GM18873 (cell line): ENCODE results near the gene NDOR1.

Experiments
- ATAC-seq: cut with Tn5 transposase; IDR thresholded peaks from one replicate; pipeline ENCODE4 v1.9.1; 2021; ENCODE audit warnings: mild to moderate bottlenecking, moderate library complexity, moderate number of reproducible peaks; ENCODE audit not compliant: unreplicated experiment, low FRiP score

NDOR1 gene

DNA sequence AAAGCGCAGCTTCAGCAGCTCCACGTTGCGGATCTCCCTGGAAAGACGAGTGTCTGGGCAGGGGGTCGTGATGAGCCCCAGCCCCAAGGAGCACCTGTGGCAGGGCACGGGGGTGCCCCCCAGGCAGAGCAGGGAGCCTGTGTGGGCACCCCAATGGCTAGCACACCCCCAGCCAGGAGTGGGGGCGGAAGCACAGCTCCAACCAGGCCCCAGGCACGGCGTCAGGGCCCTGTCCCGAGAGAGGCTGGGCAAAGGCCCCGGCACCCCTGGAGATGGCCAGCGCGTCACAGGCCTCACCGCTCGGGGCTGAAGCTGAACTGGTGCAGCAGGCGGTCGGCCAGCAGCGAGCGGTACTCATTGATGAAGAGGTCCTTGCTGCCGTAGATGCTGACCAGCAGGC is 25.0 kb upstream of the NDOR1 start:
- ATAC-seq: no peak

DNA sequence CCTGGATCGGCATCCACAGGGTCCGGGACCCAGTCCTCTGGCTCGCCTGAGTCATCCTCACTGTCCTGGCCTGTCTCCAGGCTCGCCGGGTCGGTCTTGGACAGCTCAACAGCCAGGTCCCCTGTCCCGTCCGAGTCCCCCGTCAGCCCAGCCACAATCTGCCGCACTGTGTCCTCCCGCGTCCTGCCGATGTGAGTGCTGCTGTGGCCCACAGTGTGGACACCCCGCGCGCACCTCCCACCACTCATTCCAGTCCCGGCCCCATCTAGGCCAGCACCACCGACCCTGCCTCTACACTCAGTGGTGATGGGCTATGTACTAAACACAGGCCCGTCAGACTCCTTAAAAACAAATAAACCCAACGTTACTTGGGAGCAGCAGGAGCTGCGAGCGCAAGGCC is 23.8 kb upstream of the NDOR1 start:
- no peak for ATAC-seq

DNA sequence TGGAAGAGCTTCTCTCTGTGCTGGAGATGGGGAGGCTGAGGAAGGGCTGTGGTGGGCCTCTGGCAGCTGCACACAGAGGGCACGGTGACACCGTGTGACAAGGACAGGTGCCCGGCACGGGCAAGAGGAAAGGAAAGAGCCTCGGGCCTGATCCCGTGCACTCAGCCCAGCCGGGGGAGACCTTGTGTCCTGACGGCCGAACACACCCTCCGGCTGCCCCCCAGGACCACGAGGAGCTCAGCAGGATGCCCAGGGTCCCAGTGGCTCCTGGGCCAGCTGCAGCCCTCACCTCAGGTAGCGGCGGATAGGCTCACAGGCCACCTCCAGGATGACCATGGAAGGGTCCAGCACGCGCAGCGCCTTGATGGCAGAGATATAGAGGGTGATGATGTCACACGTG is 22.7 kb upstream of the NDOR1 start:
- ATAC-seq: no peak

DNA sequence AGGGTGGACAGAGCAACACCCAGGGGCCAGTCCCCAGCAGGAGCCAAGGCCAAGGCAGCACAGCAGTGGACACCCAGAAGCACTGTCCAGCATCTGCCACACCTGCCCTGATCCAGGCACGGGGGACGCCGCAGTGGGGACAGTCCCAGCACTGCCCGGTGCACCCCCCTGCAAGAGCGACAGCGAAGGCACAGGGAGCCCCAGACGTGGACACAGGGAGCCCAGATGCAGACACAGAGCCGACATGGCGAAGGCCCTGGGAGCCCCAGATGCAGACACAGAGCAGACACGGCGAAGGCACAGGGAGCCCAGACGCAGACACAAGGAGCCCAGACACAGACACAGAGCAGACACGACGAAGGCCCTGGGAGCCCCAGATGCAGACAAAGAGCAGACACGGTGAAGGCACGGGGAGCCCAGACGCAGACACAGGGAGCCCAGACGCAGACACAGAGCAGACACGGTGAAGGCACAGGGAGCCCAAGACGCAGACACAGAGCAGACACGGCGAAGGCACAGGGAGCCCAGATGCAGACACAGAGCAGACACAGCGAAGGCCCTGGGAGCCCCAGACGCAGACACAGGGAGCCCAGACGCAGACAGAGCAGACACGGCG is 21.4 kb upstream of the NDOR1 start:
- no peak for ATAC-seq

DNA sequence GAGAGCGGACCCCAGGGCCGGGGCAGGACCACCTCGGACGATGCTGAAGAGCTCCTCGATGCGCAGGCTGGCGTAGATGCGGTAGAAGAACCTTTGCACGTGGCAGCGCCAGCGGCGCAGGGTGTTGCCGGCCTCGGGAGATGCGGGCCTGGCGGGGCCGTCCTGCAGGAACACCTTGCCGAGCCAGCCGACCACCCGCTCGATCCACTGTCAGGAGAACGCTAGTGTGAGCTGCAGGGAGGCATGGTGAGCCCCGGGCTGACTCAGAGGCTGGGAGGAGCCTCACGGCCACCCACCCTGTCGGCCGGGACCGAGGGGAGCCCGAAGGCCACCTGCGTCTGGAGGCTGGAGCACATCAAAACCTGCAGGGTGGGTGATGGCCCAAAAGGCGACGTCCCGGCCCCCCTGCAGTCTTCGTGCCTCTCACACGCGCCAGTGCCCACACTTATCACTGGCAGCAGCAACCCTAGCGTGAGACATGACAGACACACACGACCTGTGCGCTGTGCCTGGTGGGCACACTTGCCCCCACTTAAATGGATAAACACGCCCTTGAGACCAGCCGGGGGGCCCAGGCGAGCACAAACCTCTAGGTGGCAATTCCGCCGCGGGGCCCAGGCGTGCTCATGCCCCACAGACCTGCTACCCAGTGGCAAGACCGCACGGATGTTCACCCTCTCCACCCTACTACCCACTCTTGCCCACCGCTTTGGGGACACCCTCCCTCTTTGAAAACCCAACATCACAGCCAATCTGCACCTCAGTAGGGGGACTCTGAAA is 20.4 kb upstream of the NDOR1 start:
- no peak for ATAC-seq

DNA sequence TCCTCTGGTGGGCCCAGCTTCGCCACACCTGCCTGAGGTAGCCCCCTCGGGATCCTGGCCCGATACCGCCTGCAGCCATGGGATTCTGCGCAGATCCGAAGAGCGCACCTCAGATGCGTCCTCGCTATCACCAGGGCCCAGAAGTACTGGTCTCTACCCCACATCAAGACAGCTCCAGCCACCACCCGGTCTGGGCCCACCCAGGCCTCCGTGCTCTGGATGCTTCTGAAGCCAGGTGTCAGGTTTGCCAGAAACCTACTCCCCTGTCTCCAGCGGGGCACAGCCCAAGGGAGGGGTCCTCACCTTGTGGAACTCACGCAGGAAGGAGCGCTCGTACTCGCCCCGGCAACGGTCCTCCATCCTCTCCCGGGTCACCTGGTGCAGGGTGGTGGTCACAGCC is 19.6 kb upstream of the NDOR1 start:
- ATAC-seq: no peak

DNA sequence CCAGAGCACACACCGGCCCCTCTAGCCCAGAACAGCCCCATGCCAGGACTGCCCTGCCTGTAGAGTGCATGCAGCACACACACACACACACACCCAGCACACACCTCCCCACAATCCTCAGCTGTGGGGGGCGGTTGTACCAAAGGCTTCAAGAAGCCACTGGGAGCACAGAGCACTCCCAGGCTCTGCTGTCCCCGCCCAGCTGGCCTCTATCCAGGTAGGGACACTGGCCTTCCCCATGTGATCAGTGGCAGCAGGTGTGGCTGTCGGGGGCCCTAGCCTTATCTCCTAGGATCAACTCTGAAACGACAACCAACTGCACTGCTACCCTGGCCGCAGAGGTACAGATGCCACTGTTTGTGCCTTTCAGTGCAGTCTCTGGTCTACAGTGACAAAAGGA is 19.1 kb upstream of the NDOR1 start:
- no peak for ATAC-seq

DNA sequence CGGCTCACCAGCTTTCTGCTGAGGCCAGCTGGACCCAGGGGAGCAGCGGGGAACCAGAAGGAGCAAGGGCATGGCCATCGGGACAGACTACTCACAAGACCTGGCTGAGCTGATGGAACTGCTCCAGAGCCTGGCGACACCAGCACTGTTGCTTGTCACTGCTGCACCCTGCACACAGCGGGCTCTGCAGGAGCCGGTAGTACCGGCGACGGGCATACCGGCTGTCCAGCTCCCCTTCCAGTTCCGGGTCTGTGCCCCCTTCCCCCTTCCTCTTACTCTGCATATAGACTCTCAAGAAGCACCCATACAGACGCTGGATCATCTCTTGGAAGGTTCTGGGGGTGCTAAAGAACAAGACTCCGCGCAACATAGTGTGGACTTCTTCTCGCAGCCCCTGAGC is 18.1 kb upstream of the NDOR1 start:
- no peak for ATAC-seq

DNA sequence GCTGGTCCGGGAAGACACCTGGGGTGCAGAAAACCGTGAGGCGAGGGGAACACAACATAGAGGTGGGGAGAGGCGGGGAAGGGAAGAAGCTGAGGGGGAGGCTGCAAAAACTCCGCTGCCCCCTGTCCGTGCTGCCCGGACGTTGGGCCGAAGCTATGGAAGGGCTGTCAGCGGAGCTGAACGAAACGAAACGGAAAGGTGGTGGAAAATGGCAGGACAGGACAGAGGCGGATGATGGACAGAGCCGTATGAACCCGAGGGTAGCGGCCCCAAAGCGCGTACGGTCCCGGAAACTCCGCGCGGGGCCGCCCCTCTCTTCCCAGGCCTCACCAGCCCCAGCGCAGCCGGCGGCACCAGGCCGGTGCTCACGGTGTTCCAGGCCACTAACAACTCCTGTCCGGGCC is 17.4 kb upstream of the NDOR1 start:
- ATAC-seq: no peak

DNA sequence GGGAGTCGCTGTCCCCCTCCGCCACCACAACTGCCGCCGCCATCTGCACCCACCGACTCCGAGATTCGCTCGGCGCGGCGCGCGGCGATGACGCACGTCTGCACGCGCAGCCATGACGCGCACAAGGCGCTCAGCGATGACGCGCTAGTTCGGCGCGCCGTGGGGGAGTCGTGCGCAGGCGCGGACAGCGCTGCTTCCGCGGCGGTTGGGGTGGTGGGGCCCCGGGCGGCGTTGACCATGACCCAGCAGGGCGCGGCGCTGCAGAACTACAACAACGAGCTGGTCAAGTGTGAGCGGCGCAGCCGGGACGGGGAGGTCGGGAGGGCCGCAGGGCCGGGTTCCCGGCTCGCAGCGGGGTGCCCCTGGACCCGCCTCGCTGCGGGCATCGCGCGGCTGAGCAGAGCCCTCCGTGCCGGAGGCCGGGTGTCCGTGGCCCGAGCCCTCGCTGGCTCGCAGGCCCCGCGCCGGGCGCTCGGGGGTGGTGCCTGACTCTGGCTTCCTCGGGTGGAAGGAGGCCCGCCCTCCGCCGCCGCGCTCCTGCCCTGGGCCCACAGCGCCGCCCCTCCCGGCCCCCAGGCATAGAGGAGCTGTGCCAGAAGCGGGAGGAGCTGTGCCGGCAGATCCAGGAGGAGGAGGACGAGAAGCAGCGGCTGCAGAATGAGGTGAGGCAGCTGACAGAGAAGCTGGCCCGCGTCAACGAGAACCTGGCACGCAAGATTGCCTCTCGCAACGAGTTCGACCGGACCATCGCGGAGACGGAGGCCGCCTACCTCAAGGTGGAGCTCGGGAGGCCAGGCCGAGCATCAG is 16.8 kb upstream of the NDOR1 start, which contains the start of the genes ANAPC2 and SSNA1:
TSS of gene ANAPC2 (minus strand) at position 71 of the 807 bp plus-strand sequence. CDS start at position 43, 28 bp downstream.
TSS of gene SSNA1 (plus strand) at position 187 of the 807 bp plus-strand sequence. CDS start at position 238, 51 bp downstream.
- peak; percentile 61 for ATAC-seq

DNA sequence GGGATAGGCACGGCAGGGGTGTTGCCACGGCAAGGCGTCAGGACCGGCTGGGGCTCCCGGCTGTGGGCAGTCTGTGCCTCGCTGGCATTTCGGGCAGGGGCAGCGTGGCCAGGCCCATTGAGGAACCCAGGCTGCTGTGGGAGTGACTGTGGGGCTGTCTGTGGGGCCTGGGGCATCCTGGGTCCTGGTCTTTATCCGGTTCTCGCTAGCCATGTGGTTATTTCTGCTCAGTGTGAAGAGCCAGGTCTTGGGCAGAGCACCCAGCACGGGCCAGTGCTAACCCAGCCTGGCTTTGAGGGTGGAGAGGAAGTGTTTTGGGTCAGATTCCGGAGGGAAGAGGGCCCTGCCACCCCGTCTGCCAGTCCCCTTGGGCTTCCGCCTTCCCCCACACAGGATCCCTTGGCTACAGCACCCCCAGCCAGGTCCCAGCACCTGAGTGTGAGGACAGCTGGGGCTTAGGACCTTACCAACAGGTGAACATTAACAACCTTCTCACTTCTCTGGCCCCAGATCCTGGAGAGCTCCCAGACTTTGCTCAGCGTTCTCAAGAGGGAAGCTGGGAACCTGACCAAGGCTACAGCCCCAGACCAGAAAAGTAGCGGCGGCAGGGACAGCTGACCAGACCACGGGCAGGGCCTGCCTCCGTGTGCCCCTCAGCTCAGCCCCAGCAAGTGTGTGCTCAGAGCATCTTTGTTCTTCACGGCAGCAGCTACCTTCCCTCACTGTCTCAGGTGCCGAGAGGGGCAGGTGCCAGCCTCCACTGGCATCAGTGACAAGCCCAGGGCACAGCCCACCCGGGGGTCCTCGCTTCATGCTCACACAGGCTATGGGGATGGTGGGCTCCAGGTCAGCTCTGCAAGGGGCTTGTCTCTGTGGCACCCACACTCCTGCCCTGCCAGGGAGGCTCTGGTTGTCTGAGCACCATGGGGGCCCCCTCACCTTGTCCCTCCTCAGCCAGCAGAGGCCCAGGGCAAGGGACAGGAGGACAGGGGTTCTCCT is 15.9 kb upstream of the NDOR1 start:
- ATAC-seq: no peak

DNA sequence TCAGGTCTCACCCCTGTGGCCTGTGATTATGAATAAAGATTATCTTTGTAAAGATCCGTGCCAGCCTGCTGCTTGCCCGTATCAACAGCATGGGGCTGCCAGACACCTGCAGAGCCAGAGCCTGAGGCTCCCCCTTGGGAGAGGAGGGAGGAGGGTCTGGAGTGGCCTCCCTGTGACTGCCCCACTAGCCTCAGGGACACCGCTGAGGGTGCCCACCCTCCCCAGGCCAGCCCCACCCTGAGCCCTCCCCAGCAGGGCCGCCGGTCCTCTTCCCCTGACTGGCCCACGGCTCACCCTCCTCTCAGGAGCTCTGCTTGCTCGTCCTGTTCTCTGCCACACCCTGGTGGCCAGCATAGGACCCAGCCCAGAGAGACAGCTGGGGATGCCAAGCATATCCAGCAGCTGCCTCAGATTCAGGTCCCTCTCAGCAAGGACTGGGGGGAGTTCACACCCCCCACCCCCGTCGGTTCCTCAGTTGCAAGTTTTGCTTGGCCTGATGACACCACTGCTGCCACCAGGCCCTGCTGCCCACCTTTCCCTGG is 15.1 kb upstream of the NDOR1 start:
- no peak for ATAC-seq

DNA sequence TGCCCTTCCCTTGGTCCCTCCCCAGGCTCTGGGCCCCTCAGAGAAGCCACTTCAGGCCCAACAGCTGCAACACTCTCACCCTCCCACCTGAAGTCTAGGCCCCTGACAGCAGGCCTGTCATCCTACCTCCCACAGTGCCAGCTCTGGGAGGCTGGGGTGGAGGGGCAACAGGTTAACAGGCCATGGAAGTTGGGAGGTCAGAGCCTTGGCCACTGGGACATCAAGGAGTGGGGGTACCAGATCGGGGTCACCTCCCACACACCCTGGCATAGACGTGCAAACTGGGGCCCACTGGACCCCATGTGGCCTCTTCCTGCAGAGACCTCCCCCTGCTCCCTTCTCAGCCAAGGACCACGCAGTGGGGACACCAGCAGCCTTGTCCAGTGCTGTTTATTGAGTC is 14.3 kb upstream of the NDOR1 start:
- ATAC-seq: no peak

DNA sequence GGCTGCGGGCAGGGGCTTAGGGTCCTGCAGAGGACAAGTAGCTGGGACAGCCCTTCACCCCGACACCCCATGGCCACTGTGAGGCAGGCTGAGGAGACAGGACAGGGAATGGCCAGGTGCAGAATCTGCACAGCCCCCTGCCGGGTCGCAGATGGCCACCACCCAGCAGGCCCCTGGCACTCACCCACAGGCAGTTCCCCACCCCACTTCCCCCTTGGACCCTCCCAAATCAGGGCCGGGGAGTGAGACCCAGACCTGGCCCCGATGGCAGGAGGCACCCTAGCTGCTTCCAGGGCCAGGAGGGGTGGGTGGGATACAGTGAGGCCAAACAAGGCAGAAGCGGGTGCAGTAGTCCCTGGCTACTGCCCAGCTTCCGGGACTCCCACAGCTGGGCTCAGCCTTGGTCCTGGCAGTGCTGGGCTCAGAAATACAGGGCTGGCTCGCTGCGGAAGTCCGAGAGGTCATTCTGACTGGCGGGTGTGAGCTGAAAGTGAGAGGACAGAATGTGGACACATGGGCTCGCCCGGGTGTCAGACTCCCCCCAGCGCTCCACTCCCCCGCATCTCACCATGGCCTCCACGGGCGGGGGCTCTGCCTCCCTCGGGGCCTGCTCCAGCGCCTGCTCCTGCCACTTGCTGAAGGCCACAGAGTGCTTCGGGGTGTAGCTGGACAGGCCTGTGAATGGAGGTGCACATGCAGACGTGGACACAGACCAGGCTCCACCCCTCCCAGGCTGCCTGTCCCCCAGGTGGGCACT is 13.6 kb upstream of the NDOR1 start:
- ATAC-seq: no peak

DNA sequence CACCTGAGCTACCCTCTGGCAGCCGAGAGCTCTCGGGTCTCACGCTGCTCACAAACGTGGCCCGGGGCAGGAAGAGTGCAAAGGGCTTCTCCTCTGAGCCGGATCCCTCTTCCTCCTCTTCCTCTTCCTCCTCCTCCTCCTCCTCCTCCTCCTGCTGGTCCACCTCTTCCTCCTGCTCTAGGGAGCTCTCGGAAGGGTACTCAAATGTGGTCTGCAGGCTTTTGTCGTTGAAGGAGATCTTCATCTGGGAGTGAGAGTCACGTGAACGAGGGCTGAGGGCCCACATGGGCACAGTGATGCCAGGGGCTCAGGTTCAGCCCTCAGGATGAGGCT is 13.1 kb upstream of the NDOR1 start:
- ATAC-seq: no peak

DNA sequence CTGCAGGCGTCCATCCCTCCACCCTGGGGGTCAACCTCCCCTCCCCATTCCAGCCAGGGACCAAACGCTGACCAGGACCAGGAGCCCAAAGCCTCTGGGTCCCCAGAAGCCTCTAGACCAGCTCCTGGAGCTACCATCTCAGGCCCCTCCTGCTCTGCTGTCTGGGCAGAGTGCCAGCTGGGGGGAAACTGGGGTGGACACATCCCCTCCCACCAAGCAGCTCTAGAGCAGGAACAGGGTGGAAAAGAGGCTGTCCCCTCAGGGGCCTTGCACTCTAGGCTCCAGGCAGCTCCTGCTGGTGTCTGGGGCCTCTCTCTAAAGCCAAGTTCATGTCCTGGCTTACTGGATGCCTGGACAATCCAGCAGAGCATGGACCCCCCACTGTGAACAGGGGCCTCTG is 12.6 kb upstream of the NDOR1 start:
- ATAC-seq: no peak

DNA sequence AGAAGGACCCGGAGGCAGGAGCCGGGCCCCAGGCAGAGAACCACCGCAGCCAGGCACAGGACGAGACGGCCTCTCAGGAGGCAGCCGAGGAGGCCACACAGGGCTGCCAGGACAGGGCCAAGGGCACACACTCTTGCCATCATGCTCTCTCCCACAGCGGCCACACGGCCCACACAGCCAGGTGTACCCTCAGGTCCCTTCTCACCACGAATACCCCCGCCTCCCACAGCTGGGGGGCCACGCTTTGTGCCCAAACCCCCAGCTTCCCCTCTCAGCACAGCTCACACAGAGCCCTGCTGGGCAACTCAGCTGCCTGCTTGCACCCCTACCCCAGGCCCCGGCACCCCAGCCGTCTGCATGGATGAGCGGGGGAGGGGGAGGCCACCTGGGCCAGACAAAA is 11.7 kb upstream of the NDOR1 start:
- ATAC-seq: no peak

DNA sequence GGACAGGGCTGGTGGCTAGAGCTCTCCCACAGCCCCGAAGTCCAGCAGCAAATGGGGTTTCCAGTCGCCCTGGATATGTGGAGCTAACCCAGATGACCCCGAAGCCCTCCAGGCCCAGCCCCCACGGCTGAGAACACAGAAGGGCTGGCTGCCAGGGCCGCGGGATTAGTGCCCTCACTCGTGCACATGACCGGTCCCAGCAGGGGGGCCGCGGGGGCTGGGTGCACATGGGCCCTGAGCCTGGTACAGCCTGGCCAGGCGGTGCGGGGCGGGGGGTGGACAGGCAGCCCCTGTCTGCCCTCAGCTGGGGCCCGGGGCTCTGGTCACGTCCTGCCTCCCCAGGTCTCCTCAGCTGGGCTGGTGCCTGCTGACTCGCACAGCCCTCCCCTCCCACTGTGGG is 11.1 kb upstream of the NDOR1 start:
- no peak for ATAC-seq

DNA sequence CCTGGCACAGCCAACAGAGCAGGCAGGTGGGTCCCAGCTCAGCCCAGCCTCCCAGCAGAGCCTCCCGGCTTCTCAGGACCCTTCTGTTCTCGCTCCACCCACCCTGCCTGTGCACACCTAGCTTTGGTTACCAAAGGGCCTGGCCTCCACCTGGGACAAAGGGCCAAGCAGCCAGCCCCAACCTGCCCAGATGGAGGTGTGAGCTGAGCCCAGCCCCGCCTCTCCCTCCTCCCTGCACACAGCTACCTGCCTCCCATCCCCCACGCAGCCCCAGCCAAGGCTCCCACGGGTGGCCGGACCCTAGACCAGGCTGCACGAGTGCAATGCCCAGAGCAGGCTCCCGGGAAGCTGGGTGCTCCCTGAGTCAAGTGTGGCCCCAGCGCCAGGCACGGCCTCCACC is 10.6 kb upstream of the NDOR1 start:
- ATAC-seq: no peak
